Measurements from ENCODE around the gene BCAP31.
"Not testable (repeated sequence)": the region's sequence is repeated elsewhere in the genome, so short reads cannot be mapped to it uniquely, and the experiment has no call there.

BCAP31 gene

DNA sequence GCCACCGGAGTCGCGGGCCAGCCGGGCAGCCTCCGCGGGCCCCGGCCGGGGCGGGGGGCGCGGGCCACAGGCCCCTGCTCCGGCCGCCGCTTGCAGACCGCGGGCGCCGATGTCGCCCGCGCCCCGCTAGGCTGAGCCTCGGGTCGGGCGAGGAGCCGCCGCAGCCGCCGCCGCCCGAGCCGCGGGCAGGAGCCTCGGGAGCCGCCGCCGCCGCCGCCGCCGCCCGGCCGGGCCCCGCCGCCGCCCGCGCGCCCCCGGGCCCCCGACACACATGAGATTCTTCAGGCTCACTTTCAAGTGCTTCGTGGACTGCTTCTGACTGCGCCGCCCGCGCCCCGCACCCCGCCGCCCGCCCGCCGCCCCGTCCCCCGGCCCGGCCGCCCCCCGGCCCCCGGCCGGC lies 36.1 kb downstream of the BCAP31 start:
- H3K4me3 ChIP-seq = peak overlapping the region; percentile 77
- TF ChIP-seq, protein P1, sequence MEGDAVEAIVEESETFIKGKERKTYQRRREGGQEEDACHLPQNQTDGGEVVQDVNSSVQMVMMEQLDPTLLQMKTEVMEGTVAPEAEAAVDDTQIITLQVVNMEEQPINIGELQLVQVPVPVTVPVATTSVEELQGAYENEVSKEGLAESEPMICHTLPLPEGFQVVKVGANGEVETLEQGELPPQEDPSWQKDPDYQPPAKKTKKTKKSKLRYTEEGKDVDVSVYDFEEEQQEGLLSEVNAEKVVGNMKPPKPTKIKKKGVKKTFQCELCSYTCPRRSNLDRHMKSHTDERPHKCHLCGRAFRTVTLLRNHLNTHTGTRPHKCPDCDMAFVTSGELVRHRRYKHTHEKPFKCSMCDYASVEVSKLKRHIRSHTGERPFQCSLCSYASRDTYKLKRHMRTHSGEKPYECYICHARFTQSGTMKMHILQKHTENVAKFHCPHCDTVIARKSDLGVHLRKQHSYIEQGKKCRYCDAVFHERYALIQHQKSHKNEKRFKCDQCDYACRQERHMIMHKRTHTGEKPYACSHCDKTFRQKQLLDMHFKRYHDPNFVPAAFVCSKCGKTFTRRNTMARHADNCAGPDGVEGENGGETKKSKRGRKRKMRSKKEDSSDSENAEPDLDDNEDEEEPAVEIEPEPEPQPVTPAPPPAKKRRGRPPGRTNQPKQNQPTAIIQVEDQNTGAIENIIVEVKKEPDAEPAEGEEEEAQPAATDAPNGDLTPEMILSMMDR (IDR thresholded peaks at IDR 0.05) = no peak
- DNase-seq (ENCODE audit: low spot score) = no peak
- peak overlapping the region in 1 of 2 donors; percentile 90 for H3K27ac ChIP-seq

DNA sequence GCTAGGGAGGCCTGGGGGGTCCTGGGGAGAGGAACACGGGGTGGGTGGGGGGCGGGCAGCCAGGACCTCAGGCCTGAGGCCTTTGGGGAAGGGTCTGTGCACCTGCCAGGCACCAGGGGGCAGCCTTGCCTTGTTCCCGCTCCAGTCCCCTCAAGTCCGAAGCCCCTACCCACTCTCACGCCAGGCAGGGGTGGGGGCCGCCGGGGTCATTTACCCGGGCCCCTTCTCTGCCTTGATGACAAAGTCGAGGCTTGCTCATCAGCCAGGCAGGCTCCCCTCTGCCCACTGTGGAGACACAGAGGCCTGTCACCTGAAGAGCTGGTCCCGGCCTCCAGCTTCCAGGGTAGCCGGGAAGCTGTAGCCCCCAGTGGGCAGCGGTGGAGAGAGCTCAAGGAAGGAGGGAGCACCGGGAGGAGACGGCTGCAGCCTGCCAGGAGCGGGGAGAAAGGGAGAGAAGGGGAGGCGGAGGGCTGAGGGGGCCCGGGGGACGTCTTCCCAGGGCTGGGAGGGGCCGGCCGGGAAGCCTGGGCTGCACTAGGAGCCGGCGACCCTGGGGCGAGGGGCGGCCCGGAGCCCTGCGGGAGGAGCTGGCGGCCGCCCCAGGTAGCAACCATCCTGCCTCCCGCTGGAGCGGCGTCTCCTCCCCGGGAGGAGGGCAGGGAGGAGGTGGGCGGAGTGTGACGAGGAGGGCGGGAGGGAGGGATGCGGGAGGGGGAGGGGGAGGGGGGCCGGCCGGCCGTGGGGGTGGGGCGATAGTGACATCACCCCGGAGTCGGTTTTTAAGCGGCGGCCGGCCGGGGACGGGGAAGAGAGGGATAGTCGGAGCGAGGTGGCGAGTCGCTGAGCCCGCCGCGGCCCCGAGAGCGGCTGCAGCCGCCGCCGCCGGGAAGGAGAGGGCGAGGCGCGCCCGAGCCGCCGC lies 36.8 kb downstream of the BCAP31 start, which contains the start of gene SLC6A8:
Gene SLC6A8 (plus strand): TSS at position 806 of the 919 bp plus-strand sequence. CDS start 649 bp downstream, outside the sequence.
- TF ChIP-seq, protein P1 (IDR thresholded peaks at IDR 0.05) = no peak
- H3K27ac ChIP-seq = peak within 1 kb of the TSS; percentile 52 to 90
- peak within 1 kb of the TSS; percentile 77 for H3K4me3 ChIP-seq
- no peak for DNase-seq (ENCODE audit: low spot score)

DNA sequence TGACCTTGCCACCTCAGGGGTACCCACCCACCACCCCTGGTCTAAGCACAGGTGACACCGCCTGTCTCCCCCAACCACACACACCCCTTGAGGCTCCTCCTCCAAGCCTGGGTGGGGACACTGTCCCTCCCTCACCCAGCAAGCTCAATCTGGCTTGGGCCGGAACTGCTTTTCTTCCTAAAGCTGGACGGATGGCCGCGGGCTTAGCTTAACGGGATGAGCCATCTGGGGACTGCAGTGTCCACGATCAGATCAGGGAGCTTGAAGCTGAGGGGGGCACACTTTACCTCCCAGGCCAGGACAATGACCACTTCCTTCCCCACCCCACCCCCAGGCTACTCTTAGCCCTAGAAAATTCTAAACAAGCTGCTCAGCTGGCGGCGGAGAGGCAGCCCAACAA lies 37.5 kb downstream of the BCAP31 start:
- TF ChIP-seq, protein P1 (IDR thresholded peaks at IDR 0.05) = no peak
- no peak overlapping the region for H3K27ac ChIP-seq
- no peak overlapping the region for H3K4me3 ChIP-seq
- DNase-seq (ENCODE audit: low spot score) = no peak

DNA sequence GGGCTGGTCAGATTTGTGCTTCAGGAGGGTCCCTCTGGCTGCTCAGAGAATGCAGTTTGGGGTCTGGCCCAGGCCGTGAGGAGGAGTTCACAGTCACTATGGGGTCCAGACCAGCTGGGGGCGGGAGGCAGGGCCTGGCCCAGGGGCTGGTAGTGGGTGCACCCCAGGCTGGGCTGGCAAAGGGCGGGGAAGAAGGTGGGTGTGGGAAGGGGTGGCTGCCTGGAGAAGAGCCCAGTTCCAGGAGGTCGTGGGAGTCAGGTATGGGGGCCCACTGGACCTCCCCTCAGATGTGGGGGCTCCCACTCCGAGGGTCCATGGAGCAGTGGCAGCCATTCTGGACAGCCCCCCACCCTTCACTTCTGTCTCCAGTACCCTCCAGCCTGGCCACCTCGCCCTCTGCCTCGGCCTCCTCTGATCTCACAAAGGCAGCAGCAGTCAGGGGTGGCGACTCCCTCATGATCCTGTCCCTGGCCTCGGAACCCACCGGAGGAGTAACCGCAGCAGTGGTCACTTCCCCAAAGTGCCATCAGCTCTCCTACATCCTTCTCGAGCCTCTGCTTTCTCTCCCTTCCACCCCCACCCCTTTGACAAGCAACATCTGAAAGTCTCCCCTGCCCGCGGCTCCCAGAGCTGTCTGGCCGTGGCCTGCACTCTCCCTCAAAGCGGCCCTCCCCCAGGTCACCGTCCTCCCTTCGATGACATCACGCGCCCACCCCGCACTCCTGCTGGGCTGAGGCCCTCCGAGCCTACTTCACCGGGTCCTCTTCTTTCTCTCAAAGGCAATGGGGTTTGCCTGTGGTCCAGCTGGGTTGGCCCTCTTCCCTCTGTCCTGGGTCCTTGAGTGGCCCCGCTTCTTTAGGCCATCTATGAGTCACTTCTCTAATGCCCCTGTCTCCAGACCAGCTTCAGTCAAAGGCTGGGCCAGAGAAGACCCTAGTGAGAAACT lies 38.2 kb downstream of the BCAP31 start:
- TF ChIP-seq, protein P1 (IDR thresholded peaks at IDR 0.05) = no peak
- peak; percentile 71 for DNase-seq (ENCODE audit: low spot score)
- Histone ChIP-seq H3K27ac (no peak overlapping the region), H3K4me3 (no peak overlapping the region)

DNA sequence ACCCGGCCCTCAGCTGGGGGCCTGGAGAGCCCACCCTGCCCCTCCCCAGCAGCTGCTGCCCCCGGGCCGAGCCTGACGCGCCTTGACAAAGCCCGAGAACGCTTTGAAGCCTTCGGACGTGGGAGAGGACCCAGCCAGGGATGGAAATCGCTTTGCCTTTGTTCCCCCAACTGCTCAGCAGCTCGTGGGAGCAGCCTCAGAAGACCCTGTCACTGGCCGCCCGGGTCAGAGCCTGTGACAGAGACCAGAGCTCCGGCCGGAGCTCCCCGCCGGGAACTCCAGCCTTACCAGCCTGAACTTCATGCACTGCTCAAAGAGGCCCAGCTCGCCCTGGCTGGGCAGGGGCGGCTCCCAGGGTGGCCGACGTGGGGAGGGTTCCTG lies 39.0 kb downstream of the BCAP31 start:
- TF ChIP-seq, protein P1 (IDR thresholded peaks at IDR 0.05) = no peak
- Histone ChIP-seq H3K4me3 (no peak overlapping the region), H3K27ac (no peak overlapping the region)
- peak; percentile 60 for DNase-seq (ENCODE audit: low spot score)

DNA sequence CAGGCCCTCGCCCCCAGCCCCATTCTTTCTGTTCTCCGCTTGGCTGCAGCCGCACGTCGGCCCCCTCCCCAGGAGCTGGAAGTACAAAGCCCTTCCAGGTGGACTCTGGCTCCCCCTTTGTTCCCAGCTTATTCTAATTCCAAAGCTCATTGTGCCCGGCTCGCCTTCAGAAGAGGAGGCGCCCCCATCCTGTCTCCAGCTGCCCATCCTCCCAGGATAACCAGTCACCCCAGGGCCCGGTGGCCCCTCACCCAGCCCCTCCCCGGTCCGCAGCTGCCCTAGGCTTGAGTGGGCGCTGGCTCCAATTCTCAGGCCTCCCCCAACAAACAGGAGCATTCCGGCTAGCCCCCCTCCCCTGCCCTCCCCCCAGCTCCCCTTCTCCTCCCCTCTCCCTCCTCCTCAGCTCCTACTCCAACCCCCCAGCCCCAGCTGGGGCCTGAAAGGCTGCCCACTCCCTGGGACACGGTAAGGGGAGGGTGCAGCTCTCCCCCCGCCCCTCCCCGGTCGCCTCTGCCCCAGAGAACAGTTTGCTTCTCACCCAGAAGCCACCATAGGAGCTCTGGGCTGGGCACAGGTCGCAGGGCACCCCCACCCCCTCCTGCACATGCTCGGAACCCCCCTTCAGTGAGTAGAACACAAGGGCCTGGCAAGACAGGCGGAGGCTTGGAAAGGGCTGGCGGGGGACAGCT lies 39.6 kb downstream of the BCAP31 start:
- TF ChIP-seq, protein P1 (IDR thresholded peaks at IDR 0.05) = no peak
- Histone ChIP-seq H3K4me3 (no peak overlapping the region), H3K27ac (no peak overlapping the region)
- peak; percentile 33 for DNase-seq (ENCODE audit: low spot score)

DNA sequence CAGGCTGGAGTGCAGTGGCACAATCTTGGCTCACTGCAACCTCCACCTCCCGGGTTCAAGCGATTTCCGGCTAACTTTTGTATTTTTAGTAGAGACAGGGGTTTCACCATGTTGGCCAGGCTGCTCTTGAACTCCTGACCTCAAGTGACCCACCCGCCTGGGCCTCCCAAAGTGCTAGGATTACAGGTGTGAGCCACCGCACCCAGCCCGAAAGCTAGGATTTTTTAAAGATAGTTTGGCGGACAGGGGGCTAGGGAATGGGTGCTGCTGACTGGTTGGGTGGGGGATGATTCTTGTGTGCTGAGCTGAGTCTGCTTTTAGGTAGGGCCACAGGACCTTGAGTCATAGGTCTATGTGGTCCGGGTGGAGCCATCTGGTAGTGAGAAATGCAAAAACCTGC lies 40.7 kb downstream of the BCAP31 start:
- H3K4me3 ChIP-seq; H3K27ac ChIP-seq; DNase-seq (ENCODE audit: low spot score): not testable (repeated sequence)
